ENCODE measurements around the gene MUC4.
"Not testable (repeated sequence)": the region's sequence is repeated elsewhere in the genome, so short reads cannot be mapped to it uniquely, and the experiment has no call there.

MUC4 gene

GRCh38 chr3:195820186-195820585 lies 8.5 kb upstream of the MUC4 start:
- ATAC-seq = no peak

GRCh38 chr3:195818301-195818700 lies 6.6 kb upstream of the MUC4 start:
- TF ChIP-seq ZC3H10 (CRISPR knock-in tag; IDR thresholded peaks at IDR 0.05) (no peak), GLIS3 (CRISPR knock-in tag; IDR thresholded peaks at IDR 0.05) (no peak), CSDC2 (CRISPR knock-in tag; IDR thresholded peaks at IDR 0.05) (no peak), ZNF70 (CRISPR knock-in tag; IDR thresholded peaks at IDR 0.05) (no peak), RARB (CRISPR knock-in tag; IDR thresholded peaks at IDR 0.05) (no peak), ZFP3 (CRISPR knock-in tag; IDR thresholded peaks at IDR 0.05) (no peak), CSRNP3 (CRISPR knock-in tag; IDR thresholded peaks at IDR 0.05) (no peak), ZNF8 (CRISPR knock-in tag; IDR thresholded peaks at IDR 0.05) (no peak)
- ATAC-seq = no peak

More at GRCh38 chr3:195820186-195820585, 8.5 kb upstream of the MUC4 start:
- no peak for TF ChIP-seq ESRRG (CRISPR knock-in tag; IDR thresholded peaks at IDR 0.05)

- TF ChIP-seq PPARA (CRISPR knock-in tag; IDR thresholded peaks at IDR 0.05; ENCODE audit: borderline replicate concordance) (no peak), ZC3H10 (CRISPR knock-in tag; IDR thresholded peaks at IDR 0.05) (no peak), ZNF70 (CRISPR knock-in tag; IDR thresholded peaks at IDR 0.05) (no peak), TOX (CRISPR knock-in tag; IDR thresholded peaks at IDR 0.05; ENCODE audit: borderline replicate concordance) (no peak), GLIS3 (CRISPR knock-in tag; IDR thresholded peaks at IDR 0.05) (no peak), SNAI2 (CRISPR knock-in tag; IDR thresholded peaks at IDR 0.05) (no peak), BACH2 (CRISPR knock-in tag; IDR thresholded peaks at IDR 0.05; ENCODE audit: borderline replicate concordance) (no peak), ZFP3 (CRISPR knock-in tag; IDR thresholded peaks at IDR 0.05) (no peak), TSHZ2 (CRISPR knock-in tag; IDR thresholded peaks at IDR 0.05) (no peak), RARB (CRISPR knock-in tag; IDR thresholded peaks at IDR 0.05) (no peak), CREB5 (CRISPR knock-in tag; IDR thresholded peaks at IDR 0.05; ENCODE audit: low read depth) (no peak), ISL1 (CRISPR knock-in tag; IDR thresholded peaks at IDR 0.05) (no peak), TCF4 (CRISPR knock-in tag; IDR thresholded peaks at IDR 0.05; ENCODE audit: borderline replicate concordance) (no peak), PATZ1 (CRISPR knock-in tag; IDR thresholded peaks at IDR 0.05; ENCODE audit: borderline replicate concordance) (no peak)
- ATAC-seq = no peak
These were observed 5.9 kb upstream of the MUC4 start for GRCh38 chr3:195817578-195818135.

- ATAC-seq = not testable (repeated sequence)
These were observed 4.7 kb upstream of the MUC4 start for GRCh38 chr3:195816276-195816913.

GRCh38 chr3:195815169-195815771 lies 3.5 kb upstream of the MUC4 start:
- ATAC-seq = peak; percentile 30; the same call in 1 of the 3 replicates
- TF ChIP-seq POU6F1 (CRISPR knock-in tag; IDR thresholded peaks at IDR 0.05; ENCODE audit: borderline replicate concordance, low read depth) = no peak
- no peak for TF ChIP-seq GLIS3 (CRISPR knock-in tag; IDR thresholded peaks at IDR 0.05)
- TF ChIP-seq ZFP3 (CRISPR knock-in tag; IDR thresholded peaks at IDR 0.05) = no peak
- TF ChIP-seq ZNF565 (CRISPR knock-in tag; conservative IDR thresholded peaks at IDR 0.05; ENCODE audit: low read depth) = no peak
- no peak for TF ChIP-seq TSHZ2 (CRISPR knock-in tag; IDR thresholded peaks at IDR 0.05)
- TF ChIP-seq ESRRG (CRISPR knock-in tag; IDR thresholded peaks at IDR 0.05) = no peak
- no peak for TF ChIP-seq SNAI2 (CRISPR knock-in tag; IDR thresholded peaks at IDR 0.05)
